IgD-negative memory B cell (primary cell): ENCODE results near the gene ERP27. TPM values are rescaled to one million over a fixed set of nuclear protein-coding genes. Genes with fewer than 3 reads are reported as not detected.

Experiments
- H3K27ac Mint-ChIP-seq, 3 donors: one replicate each; pipeline ENCODE4 v1.8.0; 2020 to 2022; ENCODE audit warnings: mild to moderate bottlenecking in 3 of 3, mixed read lengths in 3 of 3, moderate library complexity in 1 of 3
- H3K27me3 Mint-ChIP-seq: one replicate; pipeline ENCODE4 v1.8.0; 2021; ENCODE audit warnings: mixed read lengths
- H3K36me3 Mint-ChIP-seq: one replicate; pipeline ENCODE4 v1.8.0; 2020; ENCODE audit warnings: mild to moderate bottlenecking, mixed read lengths
- H3K4me1 Mint-ChIP-seq, 3 donors: one replicate each; pipeline ENCODE4 v1.8.0; 2020 to 2022; ENCODE audit warnings: mixed read lengths in 3 of 3, mild to moderate bottlenecking in 1 of 3
- H3K4me3 Mint-ChIP-seq, 4 donors: one replicate each; pipeline ENCODE4 v1.8.0; 2020 to 2022; ENCODE audit warnings: mild to moderate bottlenecking in 4 of 4, mixed read lengths in 4 of 4, moderate library complexity in 3 of 4
- H3K9me3 Mint-ChIP-seq, 3 donors: one replicate each; pipeline ENCODE4 v1.8.0; 2020 to 2021; ENCODE audit warnings: mixed read lengths in 3 of 3, mild to moderate bottlenecking in 1 of 3
- polyA plus RNA-seq: library from polyadenylated mRNA; unstranded; fragments of 300-500 nt; fragmentation: Illumina TruSeq; gene quantifications from one replicate; pipeline ENCODE4 v1.2.3, GENCODE V29; 2021

The ERP27 gene
- polyA plus RNA-seq, 1 donor from 2014 or later: 1.9 TPM

- Mint-ChIP-seq H3K36me3 (no peaks in the 10 kb centered on the region), H3K4me3 (no peak overlapping the region), H3K9me3 (no peaks in the 10 kb centered on the region), H3K4me1 (peaks cover 0 to 4% (median 2%) of the 10 kb centered on the region in 3 donors), H3K27ac (peak overlapping the region in 1 of 3 donors; percentile 58), H3K27me3 (peaks cover 19% of the 10 kb centered on the region)
Observed at GRCh38 chr12:14890701-14891100, 47.6 kb downstream of the ERP27 start.

GRCh38 chr12:14886271-14886670 is 52.1 kb downstream of the ERP27 start:
- no peak overlapping the region for H3K27ac Mint-ChIP-seq

DNA sequence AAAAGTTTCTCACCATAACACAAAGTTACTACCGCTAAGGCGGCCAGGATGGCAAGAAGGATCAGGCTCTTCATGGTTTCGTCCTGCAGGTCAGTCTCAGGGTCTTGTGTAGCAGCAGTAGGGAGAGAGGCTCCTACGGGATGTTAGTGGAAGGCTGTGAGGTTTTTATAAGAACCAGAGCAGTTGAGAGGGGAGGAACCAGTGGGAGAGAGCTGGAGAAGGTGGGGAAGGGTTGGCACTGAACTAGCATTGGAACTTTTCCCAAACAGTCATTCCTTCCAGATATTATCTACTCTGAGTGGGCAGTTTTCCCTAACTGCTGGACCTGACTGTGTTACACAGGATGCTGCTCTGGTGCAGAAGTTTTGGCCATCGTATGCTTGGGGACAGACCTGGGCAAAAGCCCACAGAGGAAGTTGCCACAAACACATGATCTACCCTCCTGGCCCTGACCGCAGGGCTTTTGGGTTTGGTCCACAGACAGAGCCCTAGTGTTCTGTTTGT is 52.6 kb downstream of the ERP27 start, which contains the start of gene MGP:
TSS of gene MGP (minus strand) at position 137 of the 504 bp plus-strand sequence. CDS start at position 74, 63 bp downstream.
- H3K27ac Mint-ChIP-seq: peak within 1 kb of the TSS; percentile 49 to 65 (median 52)
- peak within 1 kb of the TSS in 3 of 4 donors; percentile 3 to 82 (median 65) for H3K4me3 Mint-ChIP-seq
- H3K36me3 Mint-ChIP-seq: no peaks in the 10 kb centered on the region
- H3K4me1 Mint-ChIP-seq: peaks cover 14 to 20% (median 17%) of the 10 kb centered on the region in 3 donors
- peaks cover 23% of the 10 kb centered on the region for H3K27me3 Mint-ChIP-seq
- no peaks in the 10 kb centered on the region for H3K9me3 Mint-ChIP-seq

More at GRCh38 chr12:14886271-14886670, 52.1 kb downstream of the ERP27 start:
- H3K27me3 Mint-ChIP-seq: peaks cover 23% of the 10 kb centered on the region
- no peaks in the 10 kb centered on the region for H3K36me3 Mint-ChIP-seq
- H3K9me3 Mint-ChIP-seq: no peaks in the 10 kb centered on the region
- H3K4me3 Mint-ChIP-seq: no peak overlapping the region
- H3K4me1 Mint-ChIP-seq: peaks cover 11 to 16% (median 13%) of the 10 kb centered on the region in 3 donors

DNA sequence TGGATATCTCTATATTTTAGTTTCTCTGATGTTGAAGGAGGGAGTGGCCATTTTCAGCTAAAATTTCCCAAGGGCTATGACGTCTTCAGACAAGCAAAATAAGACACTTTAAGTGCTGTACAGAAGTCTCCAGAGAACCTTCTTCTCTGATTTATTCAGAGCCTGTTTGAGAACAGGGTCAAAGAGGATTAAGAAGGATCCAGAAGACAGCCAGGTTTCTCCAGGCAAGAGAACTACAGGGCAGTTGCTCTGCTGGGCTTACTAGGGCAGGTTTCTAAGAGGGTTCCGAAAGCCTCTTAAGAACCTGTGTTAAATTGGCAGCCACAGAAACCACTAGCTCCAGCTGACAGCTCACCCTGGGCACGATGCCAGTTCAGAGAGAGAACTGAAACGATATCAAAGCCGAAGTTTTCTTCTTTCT is 53.9 kb downstream of the ERP27 start:
- Mint-ChIP-seq H3K4me1 (peaks cover 20 to 22% (median 21%) of the 10 kb centered on the region in 3 donors), H3K36me3 (peaks cover 1% of the 10 kb centered on the region), H3K4me3 (peak overlapping the region in 3 of 4 donors; percentile 3 to 82 (median 65)), H3K9me3 (peaks cover 0 to 6% (median 0%) of the 10 kb centered on the region in 3 donors), H3K27ac (peak overlapping the region; percentile 49 to 65 (median 52)), H3K27me3 (peaks cover 23% of the 10 kb centered on the region)

DNA sequence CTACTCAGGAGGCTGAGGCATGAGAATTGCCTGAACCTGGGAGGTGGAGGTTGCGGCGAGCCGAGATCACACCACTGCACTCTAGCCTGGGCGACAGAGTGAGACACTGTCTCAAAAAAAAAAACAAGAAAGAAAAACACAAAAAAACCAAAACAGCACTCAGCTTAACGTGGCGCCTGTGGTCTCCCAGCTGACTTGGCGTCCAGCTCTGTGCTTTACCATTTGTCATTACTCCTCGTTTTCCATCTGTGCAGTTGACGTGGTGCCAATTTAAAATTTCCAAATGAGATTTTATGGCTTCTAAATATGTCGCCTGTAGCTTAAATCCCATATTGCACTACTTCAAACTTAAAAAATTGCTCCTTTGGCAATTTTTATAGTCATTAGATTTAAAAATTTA is 54.7 kb downstream of the ERP27 start:
- H3K4me3 Mint-ChIP-seq: no peak overlapping the region
- peaks cover 0 to 6% (median 0%) of the 10 kb centered on the region in 3 donors for H3K9me3 Mint-ChIP-seq
- peaks cover 20 to 22% (median 21%) of the 10 kb centered on the region in 3 donors for H3K4me1 Mint-ChIP-seq
- H3K36me3 Mint-ChIP-seq: peaks cover 1% of the 10 kb centered on the region
- H3K27me3 Mint-ChIP-seq: peaks cover 21% of the 10 kb centered on the region
- no peak overlapping the region for H3K27ac Mint-ChIP-seq

DNA sequence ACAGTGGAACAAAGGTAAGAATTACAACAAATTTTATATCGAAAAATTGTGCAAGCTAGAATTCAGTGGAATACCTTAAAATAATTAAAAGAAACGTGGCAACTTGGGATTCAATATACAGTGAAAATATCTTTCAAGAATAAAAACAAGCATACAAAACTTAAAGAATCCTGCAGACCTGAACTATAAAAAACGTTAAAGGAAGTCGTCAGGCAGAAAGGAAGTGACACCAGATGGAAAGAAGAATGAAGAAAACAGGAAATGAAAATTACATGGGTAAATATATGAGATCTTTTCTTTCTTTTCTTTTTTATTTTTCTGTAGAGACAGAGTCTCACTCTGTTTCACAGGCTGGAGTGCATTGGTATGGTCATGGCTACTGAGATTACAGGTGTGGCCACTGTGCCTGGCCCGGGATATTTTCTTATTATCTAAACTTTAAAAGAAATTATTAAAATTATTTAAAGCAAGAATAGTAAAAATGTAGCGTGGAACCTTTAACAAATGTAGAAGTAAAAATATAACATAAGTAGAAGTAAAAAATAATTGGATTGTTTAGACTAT is 57.4 kb downstream of the ERP27 start:
- peaks cover 17 to 22% (median 20%) of the 10 kb centered on the region in 3 donors for H3K4me1 Mint-ChIP-seq
- H3K27me3 Mint-ChIP-seq: peaks cover 7% of the 10 kb centered on the region
- H3K4me3 Mint-ChIP-seq: peak overlapping the region in 1 of 4 donors; percentile 33
- H3K36me3 Mint-ChIP-seq: peaks cover 1% of the 10 kb centered on the region
- H3K27ac Mint-ChIP-seq: no peak overlapping the region
- H3K9me3 Mint-ChIP-seq: peaks cover 0 to 6% (median 2%) of the 10 kb centered on the region in 3 donors

DNA sequence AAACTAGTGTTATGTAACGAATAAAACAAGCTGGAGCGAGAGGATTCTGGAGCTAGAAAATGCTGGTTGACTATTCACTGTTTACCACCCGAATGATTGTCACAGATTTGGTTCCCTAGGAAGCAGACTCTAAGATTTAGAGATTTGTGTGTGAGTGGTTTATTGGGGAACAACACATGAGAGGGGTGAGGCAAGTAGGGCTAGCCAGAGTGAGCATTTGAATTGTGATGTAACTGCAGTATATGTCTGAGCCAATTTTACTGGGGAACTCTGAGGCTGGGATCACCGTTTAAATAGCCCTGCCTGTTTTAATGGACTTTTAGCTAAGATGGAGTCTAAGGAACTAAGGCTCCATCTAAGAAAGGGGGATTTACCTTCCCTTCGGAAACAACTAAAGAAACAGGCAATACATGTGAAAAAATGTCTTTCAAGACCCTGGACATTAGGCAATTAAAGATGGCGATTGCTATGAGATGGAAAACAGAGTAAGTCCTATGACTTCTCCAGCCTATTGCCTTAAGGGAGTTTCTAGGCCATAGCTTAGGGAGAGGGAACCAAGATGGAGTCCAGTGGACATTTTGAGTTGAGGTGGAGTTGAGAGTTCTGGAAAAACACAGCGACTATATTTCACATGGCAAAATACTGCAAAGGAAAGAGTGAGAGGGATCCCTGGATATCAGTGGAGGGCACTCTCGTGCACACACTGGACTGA is 59.0 kb downstream of the ERP27 start:
- Mint-ChIP-seq H3K9me3 (peaks cover 0 to 6% (median 2%) of the 10 kb centered on the region in 3 donors), H3K4me3 (peak overlapping the region in 3 of 4 donors; percentile 29 to 69 (median 44))

GRCh38 chr12:14878488-14878887 is 59.8 kb downstream of the ERP27 start:
- H3K4me1 Mint-ChIP-seq: peaks cover 9 to 13% (median 12%) of the 10 kb centered on the region in 3 donors
- peaks cover 1% of the 10 kb centered on the region for H3K36me3 Mint-ChIP-seq
- H3K4me3 Mint-ChIP-seq: no peak overlapping the region
- no peak overlapping the region for H3K27ac Mint-ChIP-seq
- no peaks in the 10 kb centered on the region for H3K27me3 Mint-ChIP-seq
- H3K9me3 Mint-ChIP-seq: peaks cover 0 to 6% (median 2%) of the 10 kb centered on the region in 3 donors

More for the DNA sequence above, 59.0 kb downstream of the ERP27 start:
- Mint-ChIP-seq H3K27ac (peak overlapping the region in 1 of 3 donors; percentile 26), H3K36me3 (peaks cover 1% of the 10 kb centered on the region), H3K4me1 (peaks cover 11 to 15% (median 12%) of the 10 kb centered on the region in 3 donors), H3K27me3 (no peaks in the 10 kb centered on the region)

GRCh38 chr12:14876833-14877232 is 61.5 kb downstream of the ERP27 start:
- Mint-ChIP-seq H3K27ac (no peak overlapping the region), H3K4me3 (no peak overlapping the region), H3K27me3 (no peaks in the 10 kb centered on the region), H3K9me3 (peaks cover 0 to 6% (median 2%) of the 10 kb centered on the region in 3 donors), H3K36me3 (peaks cover 1% of the 10 kb centered on the region), H3K4me1 (peaks cover 7 to 12% (median 9%) of the 10 kb centered on the region in 3 donors)

DNA sequence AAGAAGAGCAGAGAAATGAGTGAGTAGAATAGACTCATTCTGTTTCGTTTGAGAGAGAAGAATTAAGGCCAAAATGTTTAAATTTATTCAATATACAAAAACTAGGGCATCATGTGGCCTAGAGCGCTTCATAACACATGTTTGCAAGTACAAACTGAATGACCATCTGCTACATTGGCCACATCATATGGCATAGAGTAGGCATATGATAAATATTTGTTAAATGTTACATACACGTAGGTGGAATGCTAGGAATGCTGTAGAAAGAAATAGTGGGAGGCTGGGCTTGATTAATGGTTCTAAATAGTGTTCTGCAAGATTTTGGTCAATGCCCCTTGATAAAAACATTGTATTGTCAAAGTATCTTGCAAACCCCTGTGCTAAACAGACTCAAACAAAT is 63.5 kb downstream of the ERP27 start:
- H3K27ac Mint-ChIP-seq: no peak overlapping the region
- peaks cover 0 to 5% (median 2%) of the 10 kb centered on the region in 3 donors for H3K9me3 Mint-ChIP-seq
- H3K27me3 Mint-ChIP-seq: no peaks in the 10 kb centered on the region
- peaks cover 0 to 7% (median 0%) of the 10 kb centered on the region in 3 donors for H3K4me1 Mint-ChIP-seq
- H3K4me3 Mint-ChIP-seq: no peak overlapping the region
- no peaks in the 10 kb centered on the region for H3K36me3 Mint-ChIP-seq

DNA sequence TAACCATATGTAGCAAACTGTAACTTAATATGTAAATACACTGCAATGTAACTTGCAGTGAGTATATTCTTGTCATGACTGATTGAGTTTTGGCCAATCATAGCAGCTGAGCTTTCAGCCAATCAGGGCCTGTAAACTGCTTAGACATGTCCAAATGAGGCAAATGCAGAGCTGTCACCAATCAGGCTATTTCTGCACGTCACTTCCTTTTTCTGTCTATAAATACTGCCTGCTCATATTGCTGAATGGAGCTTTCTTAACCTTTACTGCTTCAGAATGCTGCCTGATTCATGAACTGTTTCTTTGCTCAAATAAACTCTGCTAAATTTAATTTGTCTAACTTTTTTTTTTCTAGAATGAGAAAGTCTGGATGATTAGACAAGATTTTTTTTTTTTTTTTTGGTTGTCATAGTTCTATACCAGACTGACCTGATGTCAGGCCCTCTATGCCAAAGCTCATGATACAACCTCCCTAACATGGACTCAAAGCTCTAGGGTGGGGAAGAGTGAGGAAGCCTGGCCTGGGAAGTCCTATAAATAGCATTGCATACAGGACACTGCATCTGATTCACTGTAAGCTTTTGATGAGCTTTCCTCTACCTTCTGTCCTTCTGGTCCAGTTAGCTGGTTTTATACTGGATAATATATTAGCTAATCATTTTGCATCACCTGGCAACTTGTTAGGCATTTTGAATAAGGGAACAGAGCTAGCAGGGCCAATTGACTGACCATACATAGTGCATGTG is 64.7 kb downstream of the ERP27 start:
- Mint-ChIP-seq H3K4me3 (no peak overlapping the region), H3K27me3 (no peaks in the 10 kb centered on the region), H3K36me3 (no peaks in the 10 kb centered on the region), H3K9me3 (peaks cover 0 to 2% (median 0%) of the 10 kb centered on the region in 3 donors), H3K4me1 (peaks cover 0 to 6% (median 0%) of the 10 kb centered on the region in 3 donors), H3K27ac (no peak overlapping the region)

DNA sequence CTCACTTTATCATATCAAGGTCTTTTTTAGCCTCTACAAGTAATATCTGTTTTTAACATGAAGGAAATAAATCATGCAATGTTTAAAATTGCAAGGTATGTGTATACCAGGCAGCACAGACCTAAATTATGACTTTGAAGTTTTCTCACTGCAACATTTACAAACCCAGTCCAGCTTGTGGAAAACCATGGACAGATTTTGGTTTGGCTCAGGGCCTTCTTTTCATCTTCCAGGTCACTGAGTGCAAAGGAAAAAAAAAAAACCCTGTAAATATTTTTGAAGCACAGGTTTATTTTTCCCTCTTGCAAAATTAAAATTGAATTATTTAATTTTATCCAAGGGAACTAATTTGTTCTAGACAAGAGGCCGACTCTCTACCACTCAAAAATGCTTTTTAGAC is 66.5 kb downstream of the ERP27 start:
- no peak overlapping the region for H3K27ac Mint-ChIP-seq

GRCh38 chr12:14871247-14871646 is 67.1 kb downstream of the ERP27 start:
- H3K27ac Mint-ChIP-seq: no peak overlapping the region

More for the DNA sequence above, 66.5 kb downstream of the ERP27 start:
- peaks cover 0 to 6% (median 0%) of the 10 kb centered on the region in 3 donors for H3K4me1 Mint-ChIP-seq
- no peaks in the 10 kb centered on the region for H3K27me3 Mint-ChIP-seq
- peaks cover 4 to 7% (median 4%) of the 10 kb centered on the region in 3 donors for H3K9me3 Mint-ChIP-seq
- H3K36me3 Mint-ChIP-seq: no peaks in the 10 kb centered on the region
- no peak overlapping the region for H3K4me3 Mint-ChIP-seq

DNA sequence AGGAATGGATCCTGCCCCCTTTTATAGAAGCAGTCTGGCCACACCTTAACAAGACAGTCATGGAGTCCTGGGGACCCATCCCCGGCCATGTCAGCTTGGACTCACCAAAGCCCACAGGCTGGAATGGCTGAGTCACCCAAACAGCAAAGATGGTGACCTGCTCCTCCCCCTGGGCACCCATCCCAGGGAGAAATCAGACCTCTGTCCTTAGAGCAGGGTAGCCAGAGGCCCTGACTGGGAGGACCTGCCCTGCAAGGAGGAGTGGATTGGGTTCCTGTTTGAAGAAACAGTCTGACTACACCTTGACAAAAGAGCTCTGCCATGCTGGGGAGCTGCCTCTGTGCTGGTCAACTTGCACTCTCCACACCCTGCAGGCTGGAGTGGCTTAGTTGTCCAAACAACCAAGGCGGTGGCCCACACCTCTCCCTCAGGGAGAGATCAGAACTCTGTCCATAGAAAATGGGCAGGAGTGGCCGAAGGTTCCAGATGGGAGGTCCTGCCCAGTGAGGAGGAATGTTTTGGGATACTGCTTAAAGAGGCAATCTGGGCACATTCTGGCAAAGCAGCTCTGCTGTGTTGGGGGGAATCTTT is 69.3 kb downstream of the ERP27 start:
- Mint-ChIP-seq H3K4me3 (no peak overlapping the region), H3K27ac (no peak overlapping the region), H3K4me1 (peaks cover 0 to 6% (median 0%) of the 10 kb centered on the region in 3 donors), H3K9me3 (peaks cover 2 to 7% (median 4%) of the 10 kb centered on the region in 3 donors), H3K36me3 (no peaks in the 10 kb centered on the region), H3K27me3 (no peaks in the 10 kb centered on the region)

More at GRCh38 chr12:14871247-14871646, 67.1 kb downstream of the ERP27 start:
- Mint-ChIP-seq H3K4me1 (peaks cover 0 to 6% (median 0%) of the 10 kb centered on the region in 3 donors), H3K27me3 (no peaks in the 10 kb centered on the region), H3K36me3 (no peaks in the 10 kb centered on the region), H3K4me3 (no peak overlapping the region), H3K9me3 (peaks cover 2 to 7% (median 4%) of the 10 kb centered on the region in 3 donors)
